GM10847 (cell line): ENCODE results near the gene IGFBP4.

ENCODE experiments used
- POLR2A ChIP-seq: IDR thresholded peaks from 2 replicates; pipeline ENCODE4 v1.6.1; 2011; ENCODE audit not compliant: insufficient read length; ENCODE audit errors: extremely low read depth

Gene IGFBP4

GRCh38 chr17:40471846-40472732, 28.8 kb downstream of the IGFBP4 start:
- TF ChIP-seq POLR2A = no peak

- TF ChIP-seq POLR2A = no peak
Observed at GRCh38 chr17:40472733-40473452, 29.6 kb downstream of the IGFBP4 start.

GRCh38 chr17:40473573-40474365, 30.5 kb downstream of the IGFBP4 start:
- no peak for TF ChIP-seq POLR2A

DNA sequence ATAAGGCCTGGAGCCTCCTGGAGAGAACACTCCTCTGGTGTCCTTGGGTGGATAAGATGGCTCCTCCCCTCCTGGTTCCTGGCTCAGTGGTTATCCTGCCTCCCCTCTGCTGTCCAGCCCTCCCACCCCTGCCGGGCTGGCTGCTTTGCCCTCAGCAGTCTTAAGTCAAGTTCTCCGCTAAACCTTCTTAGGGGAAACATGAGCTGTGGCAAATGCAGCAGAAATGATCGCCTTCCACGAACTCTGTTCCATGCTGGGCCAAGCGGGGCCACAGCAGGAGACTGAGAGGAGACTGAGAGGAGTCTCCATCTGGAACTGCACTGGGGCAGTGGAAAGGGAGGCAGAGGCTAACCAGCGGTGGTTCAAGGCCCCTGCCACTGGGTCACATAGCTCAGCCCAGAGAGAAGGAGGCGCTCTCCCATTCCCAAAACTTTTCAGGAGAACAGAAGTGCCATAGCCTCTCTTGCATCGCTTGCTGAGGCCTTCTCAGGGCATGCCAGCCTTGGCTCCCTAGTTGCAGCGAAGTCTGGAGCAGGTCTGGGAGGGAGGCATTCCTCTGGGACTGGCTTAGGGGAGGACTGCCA, 31.3 kb downstream of the IGFBP4 start:
- TF ChIP-seq POLR2A = no peak

DNA sequence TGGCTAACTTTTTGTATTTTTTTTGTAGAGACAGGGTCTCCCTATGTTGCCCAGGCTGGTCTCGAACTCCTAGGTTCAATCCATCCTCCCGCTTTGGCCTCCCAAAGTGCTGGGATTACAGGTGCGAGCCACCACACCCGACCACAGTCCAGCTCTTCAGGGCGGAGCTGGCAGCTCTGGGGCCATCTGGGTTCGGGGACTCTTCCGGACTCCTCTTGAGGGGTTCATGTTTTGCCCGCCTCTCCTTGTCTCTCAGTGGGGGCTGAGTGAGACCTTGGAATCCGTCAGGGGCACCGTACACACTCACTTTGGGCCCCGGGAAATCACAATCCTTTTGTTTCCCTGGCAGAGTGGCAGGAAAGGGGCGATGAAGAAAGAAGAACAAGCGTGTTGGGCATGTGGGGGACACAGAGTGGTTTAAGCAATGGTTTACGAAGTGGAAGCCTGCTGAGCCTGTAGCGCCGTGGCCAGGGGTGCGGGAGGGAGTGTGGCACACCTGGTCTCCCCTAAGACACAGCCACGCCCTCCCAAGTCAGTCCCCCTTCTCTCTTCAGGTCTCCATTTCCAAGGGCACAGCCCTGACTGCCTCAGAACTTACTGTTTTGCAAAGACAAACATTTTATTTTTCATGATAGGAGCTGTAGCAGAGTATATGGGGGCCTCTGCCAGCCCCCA, 32.1 kb downstream of the IGFBP4 start:
- TF ChIP-seq POLR2A = no peak

DNA sequence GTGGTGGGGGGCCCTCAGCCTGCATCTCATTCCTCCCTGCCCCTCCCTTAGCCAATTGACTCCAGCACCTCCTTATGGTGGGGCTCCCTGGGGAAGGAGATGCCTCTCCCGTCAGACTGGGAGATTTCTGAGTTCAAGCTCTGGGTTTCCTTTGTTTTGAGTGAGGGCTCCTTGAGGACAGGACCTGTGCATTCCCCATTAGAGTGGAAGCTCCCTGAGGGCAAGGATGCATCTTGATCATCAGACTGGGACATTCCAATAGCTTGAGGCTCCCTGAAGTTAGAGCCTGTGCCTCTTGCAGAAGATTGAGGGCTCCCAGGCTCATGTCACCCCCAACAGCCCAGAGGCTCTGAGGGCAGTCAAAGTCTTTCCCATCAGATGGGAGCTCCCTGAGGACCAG, 34.5 kb downstream of the IGFBP4 start:
- no peak for TF ChIP-seq POLR2A

- no peak for TF ChIP-seq POLR2A
Observed at GRCh38 chr17:40478486-40478885, 35.2 kb downstream of the IGFBP4 start.

DNA sequence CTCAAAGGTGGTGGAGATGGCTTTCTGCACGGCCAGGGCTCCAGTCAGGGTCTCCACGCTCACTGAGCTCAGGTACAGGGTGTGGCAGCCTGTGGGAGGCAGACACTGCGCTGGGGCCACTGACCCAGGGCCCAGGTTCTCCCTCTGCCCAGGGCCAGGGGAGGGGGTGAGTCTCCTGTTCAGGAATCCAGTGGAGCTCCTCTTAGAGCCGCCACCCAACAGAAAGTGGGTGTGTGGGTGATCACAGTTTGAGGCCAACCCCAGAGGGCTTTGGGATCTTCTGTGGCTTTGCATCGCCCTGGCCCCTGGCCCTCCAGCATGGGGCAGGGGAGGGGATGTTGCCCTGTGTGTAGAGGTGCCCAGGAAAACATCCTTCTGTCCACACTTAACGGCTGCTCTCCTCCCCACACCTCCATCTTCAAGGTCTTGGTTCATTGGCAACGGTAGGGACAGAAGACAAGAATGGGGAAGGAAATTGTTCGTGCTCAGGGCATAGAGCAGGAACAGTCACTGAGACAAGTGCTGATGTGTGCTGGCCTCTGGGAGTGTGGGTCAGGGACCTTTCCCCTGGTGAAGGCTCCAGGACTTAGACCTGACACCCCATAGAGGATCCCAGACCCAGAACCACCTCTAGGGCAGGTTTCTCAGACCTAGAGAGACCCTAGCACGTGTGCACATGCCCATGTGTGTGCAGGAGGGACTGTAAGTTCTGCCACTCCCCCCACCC, 36.7 kb downstream of the IGFBP4 start:
- TF ChIP-seq POLR2A = no peak

DNA sequence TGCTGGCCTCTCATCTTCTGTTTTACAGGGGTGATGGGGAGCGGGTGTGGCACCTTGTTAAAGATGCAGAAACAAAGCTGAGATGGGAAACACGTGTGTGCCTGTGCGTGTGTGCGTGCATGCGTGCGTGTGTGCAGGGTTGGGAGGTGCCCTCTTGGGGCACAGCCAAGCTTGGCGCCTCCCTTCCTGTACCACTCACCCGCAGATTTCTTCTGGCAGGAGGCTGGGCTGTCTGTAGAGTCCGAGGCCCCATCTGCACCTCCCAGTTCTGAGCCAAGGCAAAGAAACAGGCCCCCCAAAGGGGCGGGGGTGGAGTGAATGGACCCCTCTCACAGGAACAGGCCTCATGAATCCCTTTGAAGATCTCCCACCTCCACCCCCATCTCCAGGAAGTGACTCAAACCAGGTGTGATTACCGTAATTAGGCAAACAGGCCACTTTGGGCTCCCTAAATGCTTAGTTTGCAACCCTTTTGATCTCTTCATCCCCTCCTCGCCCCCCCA, 37.3 kb downstream of the IGFBP4 start:
- TF ChIP-seq POLR2A = no peak

- TF ChIP-seq POLR2A = no peak
Observed at GRCh38 chr17:40481106-40481505, 37.9 kb downstream of the IGFBP4 start.

DNA sequence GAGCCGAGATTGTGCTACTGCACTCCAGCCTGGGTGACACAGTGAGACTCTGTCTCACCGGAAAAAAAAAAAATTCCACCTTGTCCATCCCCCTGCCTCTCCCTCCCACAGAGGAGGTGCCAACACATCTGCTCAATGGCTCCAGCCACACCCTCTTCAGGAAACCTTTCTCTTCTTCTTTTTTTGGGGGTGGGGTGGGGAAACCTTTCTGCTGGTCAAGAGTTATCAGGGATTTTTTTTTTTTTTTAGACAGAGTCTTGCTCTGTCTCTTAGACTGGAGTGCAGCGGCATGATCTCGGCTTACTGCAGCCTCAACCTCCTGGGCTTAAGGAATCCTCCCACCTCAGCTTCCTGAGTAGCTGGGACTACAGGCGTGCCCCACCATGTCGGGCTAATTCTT, 39.5 kb downstream of the IGFBP4 start:
- TF ChIP-seq POLR2A = no peak

GRCh38 chr17:40483679-40484078, 40.4 kb downstream of the IGFBP4 start:
- TF ChIP-seq POLR2A = no peak

DNA sequence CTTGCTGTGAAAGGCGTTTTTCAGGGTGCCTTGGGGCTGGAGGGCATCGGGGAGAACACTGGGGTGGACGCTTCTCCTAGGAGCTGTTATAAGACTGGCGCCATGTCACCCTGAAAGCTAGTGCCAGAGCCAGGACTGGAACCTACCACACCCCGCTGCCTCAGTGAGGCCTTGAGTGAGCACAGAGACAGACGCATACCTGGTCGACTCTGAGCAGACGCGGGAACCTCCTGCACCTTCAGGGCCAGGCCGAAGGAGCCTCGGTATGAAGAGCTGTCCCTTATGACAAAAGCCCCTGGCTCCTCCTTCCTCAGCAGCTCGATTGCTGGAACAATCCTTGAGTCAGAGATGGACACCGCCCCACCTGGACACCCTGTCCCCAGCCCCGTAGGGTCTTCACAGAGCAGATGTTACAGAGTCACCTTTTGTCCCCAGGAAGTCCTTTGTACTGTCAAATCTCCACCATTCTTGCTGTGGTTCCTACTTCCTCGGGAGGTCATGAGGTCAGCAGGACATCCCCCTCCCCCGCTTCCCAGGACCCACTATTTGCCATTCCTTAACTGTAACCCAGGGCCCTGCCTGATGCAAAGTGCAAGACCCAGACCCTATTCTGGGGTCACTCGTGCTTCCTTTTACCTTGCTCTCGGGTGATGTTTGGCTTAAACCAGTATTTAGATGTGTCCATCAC, 41.2 kb downstream of the IGFBP4 start:
- no peak for TF ChIP-seq POLR2A
